Neural progenitor cell (in vitro differentiated cells): ENCODE data around the gene ACYP1. TPM values are rescaled to one million over a fixed set of nuclear protein-coding genes. Genes with fewer than 3 reads are reported as not detected.

Experiments used
- DNase-seq: peaks from one replicate; pipeline ENCODE4 v3.0.0-alpha.2; 2016; ENCODE audit warnings: low spot score
- H2AFZ ChIP-seq: fragments of 200-600 bp; sonication (generic); replicated peaks from 2 replicates; pipeline ENCODE4 v1.6.1; 2016; ENCODE audit warnings: antibody characterized with exemption
- H3F3A ChIP-seq: fragments of 200-600 bp; sonication (generic); 2 replicates; pipeline ENCODE4 v1.6.1; 2016; ENCODE audit warnings: antibody characterized with exemption, low read depth
- H3K27ac ChIP-seq: fragments of 200-600 bp; sonication (generic); 2 replicates; pipeline ENCODE4 v1.5.1; 2016; ENCODE audit warnings: mild to moderate bottlenecking
- H3K27me3 ChIP-seq: fragments of 200-600 bp; sonication (generic); 2 replicates; pipeline ENCODE4 v1.6.1; 2016; ENCODE audit warnings: mild to moderate bottlenecking, moderate library complexity
- H3K36me3 ChIP-seq: fragments of 200-600 bp; sonication (generic); 2 replicates; pipeline ENCODE4 v1.5.1; 2016
- H3K4me1 ChIP-seq: fragments of 200-600 bp; sonication (generic); 2 replicates; pipeline ENCODE4 v1.6.1; 2016; ENCODE audit warnings: mixed run types
- H3K4me2 ChIP-seq: fragments of 200-600 bp; sonication (generic); 2 replicates; pipeline ENCODE4 v1.6.1; 2016
- H3K4me3 ChIP-seq: fragments of 200-600 bp; sonication (generic); 2 replicates; pipeline ENCODE4 v1.5.1; 2016
- H3K79me2 ChIP-seq: fragments of 200-600 bp; sonication (generic); 2 replicates; pipeline ENCODE4 v1.6.1; 2016; ENCODE audit warnings: low read depth
- H3K9ac ChIP-seq: fragments of 200-600 bp; sonication (generic); 2 replicates; pipeline ENCODE4 v1.6.1; 2016
- H3K9me3 ChIP-seq: fragments of 200-600 bp; sonication (generic); 2 replicates; pipeline ENCODE4 v1.5.1; 2016; ENCODE audit warnings: low read depth
- H4K20me1 ChIP-seq: fragments of 200-600 bp; sonication (generic); 2 replicates; pipeline ENCODE4 v1.6.1; 2016; ENCODE audit warnings: low read depth
- H3K27ac Mint-ChIP-seq: 3 replicates; pipeline ENCODE4 v1.8.0; 2021; ENCODE audit warnings: mixed read lengths
- H3K27me3 Mint-ChIP-seq: 2 replicates; pipeline ENCODE4 v1.8.0; 2022; ENCODE audit warnings: low read depth, mild to moderate bottlenecking, inconsistent platforms, moderate library complexity, mixed read lengths; ENCODE audit not compliant: insufficient read depth
- H3K36me3 Mint-ChIP-seq: 3 replicates; pipeline ENCODE4 v1.8.0; 2021; ENCODE audit warnings: mixed read lengths
- H3K4me1 Mint-ChIP-seq: 3 replicates; pipeline ENCODE4 v1.8.0; 2021; ENCODE audit warnings: mixed read lengths
- H3K4me3 Mint-ChIP-seq: 3 replicates; pipeline ENCODE4 v1.8.0; 2021; ENCODE audit warnings: mild to moderate bottlenecking, moderate library complexity, mixed read lengths
- H3K9me3 Mint-ChIP-seq: 3 replicates; pipeline ENCODE4 v1.8.0; 2020; ENCODE audit warnings: mixed read lengths
- CTCF ChIP-seq: fragments of 200-600 bp; sonication (generic); IDR thresholded peaks from 2 replicates; pipeline ENCODE4 v1.5.1; 2017; ENCODE audit warnings: antibody characterized with exemption, mild to moderate bottlenecking
- EZH2 ChIP-seq: fragments of 200-600 bp; sonication (generic); IDR thresholded peaks from 2 replicates; pipeline ENCODE4 v1.6.1; 2017; ENCODE audit warnings: antibody characterized with exemption, mild to moderate bottlenecking, moderate library complexity
- EZH2phosphoT487 ChIP-seq: fragments of 200-600 bp; sonication (generic); IDR thresholded peaks from 2 replicates; pipeline ENCODE4 v1.6.1; 2017; ENCODE audit warnings: antibody characterized with exemption
- total RNA-seq: library from RNA; depleted of rRNA; stranded (reverse); fragments of >200 nt; gene quantifications from 2 replicates; pipeline ENCODE4 v1.2.3, GENCODE V29; 2015; ENCODE audit warnings: low replicate concordance

The ACYP1 gene
- total RNA-seq: 38.8 and 43.1 TPM in 2 replicates

- TF ChIP-seq EZH2: no peak
- peak; percentile 15 for TF ChIP-seq CTCF
- Histone ChIP-seq H3K4me1 (peaks cover 13% of the 10 kb centered on the region), H3K9me3 (no peaks in the 10 kb centered on the region), H3K27ac (no peak within 1 kb of the TSS), H3K4me3 (peak within 1 kb of the TSS; percentile 86), H2AFZ (peak within 1 kb of the TSS; percentile 96), H3K27me3 (peaks cover 16% of the 10 kb centered on the region), H3K36me3 (peaks cover 7% of the 10 kb centered on the region), H3F3A (peaks cover 17% of the 10 kb centered on the region), H3K9ac (peak within 1 kb of the TSS; percentile 55), H3K79me2 (peaks cover 31% of the 10 kb centered on the region), H4K20me1 (no peaks in the 10 kb centered on the region), H3K4me2 (peak within 1 kb of the TSS; percentile 90)
- peaks cover 4% of the 10 kb centered on the region for H3K27me3 Mint-ChIP-seq
- H3K9me3 Mint-ChIP-seq: peaks cover 10% of the 10 kb centered on the region
- peaks cover 15% of the 10 kb centered on the region for H3K4me1 Mint-ChIP-seq
- DNase-seq: peak; percentile 95
- H3K4me3 Mint-ChIP-seq: peak within 1 kb of the TSS; percentile 98
- peaks cover 18% of the 10 kb centered on the region for H3K36me3 Mint-ChIP-seq
- no peak within 1 kb of the TSS for H3K27ac Mint-ChIP-seq
These were observed at the start of gene ACYP1 for GRCh38 chr14:75063491-75064204. TSS of gene ACYP1 (minus strand) at chr14:75064024. CDS start at chr14:75063553, 471 bp downstream.

GRCh38 chr14:75109877-75110276, 46.1 kb upstream of the ACYP1 start:
- Histone ChIP-seq H3K9me3 (no peaks in the 10 kb centered on the region), H3K4me2 (no peak overlapping the region), H3K4me3 (no peak overlapping the region), H3F3A (no peaks in the 10 kb centered on the region), H3K27ac (no peak overlapping the region), H3K27me3 (no peaks in the 10 kb centered on the region), H3K4me1 (no peaks in the 10 kb centered on the region), H3K79me2 (no peaks in the 10 kb centered on the region), H4K20me1 (no peaks in the 10 kb centered on the region), H3K9ac (no peak overlapping the region), H2AFZ (no peak overlapping the region), H3K36me3 (no peaks in the 10 kb centered on the region)
- Mint-ChIP-seq H3K4me3 (no peak overlapping the region), H3K27me3 (no peaks in the 10 kb centered on the region), H3K4me1 (no peaks in the 10 kb centered on the region), H3K27ac (no peak overlapping the region), H3K36me3 (peaks cover 30% of the 10 kb centered on the region), H3K9me3 (no peaks in the 10 kb centered on the region)
- DNase-seq: no peak
- no peak for TF ChIP-seq EZH2
- no peak for TF ChIP-seq CTCF
- no peak for TF ChIP-seq EZH2phosphoT487

GRCh38 chr14:75107186-75107585, 43.4 kb upstream of the ACYP1 start:
- no peaks in the 10 kb centered on the region for H3K4me1 ChIP-seq
- H3K4me3 ChIP-seq: no peak overlapping the region
- Mint-ChIP-seq H3K4me1 (no peaks in the 10 kb centered on the region), H3K9me3 (no peaks in the 10 kb centered on the region), H3K27ac (no peak overlapping the region), H3K4me3 (no peak overlapping the region), H3K36me3 (peaks cover 31% of the 10 kb centered on the region), H3K27me3 (no peaks in the 10 kb centered on the region)
- H3K27me3 ChIP-seq: no peaks in the 10 kb centered on the region
- H3K9me3 ChIP-seq: no peaks in the 10 kb centered on the region
- no peaks in the 10 kb centered on the region for H3K79me2 ChIP-seq
- no peak overlapping the region for H3K9ac ChIP-seq
- H3K4me2 ChIP-seq: no peak overlapping the region
- no peaks in the 10 kb centered on the region for H4K20me1 ChIP-seq
- H3K36me3 ChIP-seq: no peaks in the 10 kb centered on the region
- DNase-seq: no peak
- TF ChIP-seq CTCF (no peak), EZH2phosphoT487 (no peak), EZH2 (no peak)
- H3F3A ChIP-seq: no peaks in the 10 kb centered on the region
- no peak overlapping the region for H2AFZ ChIP-seq
- no peak overlapping the region for H3K27ac ChIP-seq
